ENCODE results near the gene ZNF823. TPM values are rescaled to one million over a fixed set of nuclear protein-coding genes. Genes with fewer than 3 reads are reported as not detected.

ZNF823 gene
- total RNA-seq, 2 experiments from 2014 or later, result 5.7 to 7.0 TPM

DNA sequence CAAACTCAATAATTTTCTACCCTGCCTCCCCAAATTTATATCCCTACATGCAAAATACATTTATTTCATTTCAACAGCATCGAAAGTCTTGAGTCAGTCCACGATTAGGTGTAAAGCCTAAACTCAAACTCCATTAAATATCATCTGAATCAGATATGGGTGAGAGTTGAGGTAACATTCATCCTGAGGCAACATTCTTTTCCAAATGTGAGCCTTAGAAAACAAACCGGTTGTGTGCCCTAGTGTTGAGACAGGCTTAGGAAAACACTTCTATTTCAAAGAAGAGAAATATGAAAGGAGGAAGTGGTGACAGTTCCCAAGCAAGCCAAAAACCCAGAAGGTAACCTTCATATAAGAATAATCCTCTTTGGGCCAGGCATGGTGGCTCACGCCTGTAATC is 15.9 kb upstream of the ZNF823 start:
- H3K4me2 ChIP-seq (ENCODE audit: low read length), result no peak overlapping the region
- no peaks in the 10 kb centered on the region for H3K79me2 ChIP-seq (ENCODE audit: insufficient read depth, low read depth, low read length)
- no peaks in the 10 kb centered on the region for H4K20me1 ChIP-seq (ENCODE audit: insufficient read depth, low read length)
- TF ChIP-seq, protein P1, sequence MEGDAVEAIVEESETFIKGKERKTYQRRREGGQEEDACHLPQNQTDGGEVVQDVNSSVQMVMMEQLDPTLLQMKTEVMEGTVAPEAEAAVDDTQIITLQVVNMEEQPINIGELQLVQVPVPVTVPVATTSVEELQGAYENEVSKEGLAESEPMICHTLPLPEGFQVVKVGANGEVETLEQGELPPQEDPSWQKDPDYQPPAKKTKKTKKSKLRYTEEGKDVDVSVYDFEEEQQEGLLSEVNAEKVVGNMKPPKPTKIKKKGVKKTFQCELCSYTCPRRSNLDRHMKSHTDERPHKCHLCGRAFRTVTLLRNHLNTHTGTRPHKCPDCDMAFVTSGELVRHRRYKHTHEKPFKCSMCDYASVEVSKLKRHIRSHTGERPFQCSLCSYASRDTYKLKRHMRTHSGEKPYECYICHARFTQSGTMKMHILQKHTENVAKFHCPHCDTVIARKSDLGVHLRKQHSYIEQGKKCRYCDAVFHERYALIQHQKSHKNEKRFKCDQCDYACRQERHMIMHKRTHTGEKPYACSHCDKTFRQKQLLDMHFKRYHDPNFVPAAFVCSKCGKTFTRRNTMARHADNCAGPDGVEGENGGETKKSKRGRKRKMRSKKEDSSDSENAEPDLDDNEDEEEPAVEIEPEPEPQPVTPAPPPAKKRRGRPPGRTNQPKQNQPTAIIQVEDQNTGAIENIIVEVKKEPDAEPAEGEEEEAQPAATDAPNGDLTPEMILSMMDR (conservative IDR thresholded peaks at IDR 0.05; ENCODE audit: low read length), result no peak
- TF ChIP-seq EZH2phosphoT487 (IDR thresholded peaks at IDR 0.05; ENCODE audit: borderline replicate concordance, low read depth, low read length), result no peak
- no peaks in the 10 kb centered on the region for H3K4me1 ChIP-seq (ENCODE audit: insufficient read depth, low read length, poor library complexity, severe bottlenecking)
- ChIA-PET CTCF (ENCODE audit: unreplicated experiment) (no interaction called here), POLR2A (interaction anchor here (0.5 kb wide), 1 partner anchor 388 kb away, joined by 3 read pairs; no protein-coding TSS in a partner anchor)
- H3K9me3 ChIP-seq (ENCODE audit: low read length), result peaks cover 14% of the 10 kb centered on the region; the same call in 1 of the 2 replicates
- H3K9me2 ChIP-seq (ENCODE audit: insufficient read depth, low read length), result no peaks in the 10 kb centered on the region
- H2AFZ ChIP-seq (ENCODE audit: low read length), result no peak overlapping the region
- no peak for DNase-seq (ENCODE audit: low spot score)
- H3K27ac ChIP-seq (ENCODE audit: low read depth, low read length, poor library complexity, severe bottlenecking), result no peak overlapping the region
- H3K4me3 ChIP-seq (ENCODE audit: low read depth, low read length, poor library complexity, severe bottlenecking), result no peak overlapping the region
- H3K36me3 ChIP-seq (ENCODE audit: insufficient read depth, low read length), result no peaks in the 10 kb centered on the region
- intact Hi-C loops (cut with micrococcal nuclease; ENCODE audit: unreplicated experiment), result no loop called here
- BruUV-seq (replicated peaks), result no TSS peak

DNA sequence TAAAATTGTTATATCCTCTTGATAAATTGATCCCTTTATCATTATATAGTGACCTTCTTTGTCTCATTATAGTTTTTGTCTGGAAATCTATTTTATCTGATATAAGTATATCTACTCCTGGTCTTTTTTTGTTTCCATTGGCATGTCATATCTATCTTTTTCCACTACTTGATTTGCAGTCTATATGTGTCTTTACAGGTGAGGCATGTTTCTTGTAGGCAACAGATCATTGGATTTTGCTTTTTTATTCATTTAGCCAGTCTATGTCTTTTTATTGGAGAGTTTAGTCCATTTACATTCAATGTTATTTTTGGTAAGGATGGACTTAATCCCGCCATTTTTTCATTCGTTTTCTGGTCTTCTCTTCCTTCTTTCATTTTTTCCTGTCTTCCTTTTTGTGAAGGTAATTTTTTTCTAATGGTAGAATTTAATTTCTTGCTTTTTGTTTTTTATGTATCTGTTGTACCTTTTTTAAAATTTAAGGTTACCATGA is 13.5 kb upstream of the ZNF823 start:
- Histone ChIP-seq H3K4me2 (ENCODE audit: low read length) (no peak overlapping the region), H3K9me2 (ENCODE audit: insufficient read depth, low read length) (no peaks in the 10 kb centered on the region), H3K4me3 (ENCODE audit: low read depth, low read length, poor library complexity, severe bottlenecking) (no peak overlapping the region), H3K79me2 (ENCODE audit: insufficient read depth, low read depth, low read length) (no peaks in the 10 kb centered on the region), H3K9me3 (ENCODE audit: low read length) (peaks cover 26% of the 10 kb centered on the region), H4K20me1 (ENCODE audit: insufficient read depth, low read length) (no peaks in the 10 kb centered on the region), H3K27ac (ENCODE audit: low read depth, low read length, poor library complexity, severe bottlenecking) (no peak overlapping the region), H2AFZ (ENCODE audit: low read length) (no peak overlapping the region), H3K36me3 (ENCODE audit: insufficient read depth, low read length) (no peaks in the 10 kb centered on the region), H3K4me1 (ENCODE audit: insufficient read depth, low read length, poor library complexity, severe bottlenecking) (no peaks in the 10 kb centered on the region)
- TF ChIP-seq EZH2phosphoT487 (IDR thresholded peaks at IDR 0.05; ENCODE audit: borderline replicate concordance, low read depth, low read length), result no peak
- TF ChIP-seq, protein P1 (conservative IDR thresholded peaks at IDR 0.05; ENCODE audit: low read length), result no peak
- intact Hi-C loops (cut with micrococcal nuclease; ENCODE audit: unreplicated experiment), result no loop called here
- ChIA-PET CTCF (ENCODE audit: unreplicated experiment) (no interaction called here), POLR2A (no interaction called here)
- no peak for DNase-seq (ENCODE audit: low spot score)
- BruUV-seq (replicated peaks), result no TSS peak

DNA sequence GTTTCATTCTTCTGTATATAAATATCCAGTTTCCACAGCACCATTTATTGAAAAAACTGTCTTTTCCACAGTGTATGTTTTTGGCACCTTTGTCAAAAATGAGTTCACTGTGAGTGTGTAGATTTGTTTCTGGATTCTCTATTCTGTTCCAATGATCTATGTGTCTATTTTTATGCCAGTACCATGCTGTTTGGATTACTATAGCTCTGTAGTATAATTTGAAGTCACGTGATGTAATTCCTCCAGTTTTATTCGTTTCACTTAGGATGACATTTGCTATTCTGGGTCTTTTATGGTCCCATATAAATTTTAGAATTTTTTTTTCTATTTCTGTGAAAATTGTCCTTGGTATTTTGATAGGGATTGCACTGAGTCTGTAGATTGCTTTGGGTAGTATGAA is 11.0 kb upstream of the ZNF823 start:
- no peaks in the 10 kb centered on the region for H3K36me3 ChIP-seq (ENCODE audit: insufficient read depth, low read length)
- no peak overlapping the region for H3K4me3 ChIP-seq (ENCODE audit: low read depth, low read length, poor library complexity, severe bottlenecking)
- intact Hi-C loops (cut with micrococcal nuclease; ENCODE audit: unreplicated experiment), result no loop called here
- H2AFZ ChIP-seq (ENCODE audit: low read length), result no peak overlapping the region
- no peak for TF ChIP-seq EZH2phosphoT487 (IDR thresholded peaks at IDR 0.05; ENCODE audit: borderline replicate concordance, low read depth, low read length)
- TF ChIP-seq, protein P1 (conservative IDR thresholded peaks at IDR 0.05; ENCODE audit: low read length), result no peak
- H3K4me2 ChIP-seq (ENCODE audit: low read length), result no peak overlapping the region
- H3K27ac ChIP-seq (ENCODE audit: low read depth, low read length, poor library complexity, severe bottlenecking), result no peak overlapping the region
- no TSS peak for BruUV-seq (replicated peaks)
- H4K20me1 ChIP-seq (ENCODE audit: insufficient read depth, low read length), result no peaks in the 10 kb centered on the region
- CTCF ChIA-PET (ENCODE audit: unreplicated experiment), result no interaction called here
- POLR2A ChIA-PET, result no interaction called here
- DNase-seq (ENCODE audit: low spot score), result no peak
- H3K9me3 ChIP-seq (ENCODE audit: low read length), result peaks cover 30% of the 10 kb centered on the region
- H3K79me2 ChIP-seq (ENCODE audit: insufficient read depth, low read depth, low read length), result no peaks in the 10 kb centered on the region
- no peaks in the 10 kb centered on the region for H3K4me1 ChIP-seq (ENCODE audit: insufficient read depth, low read length, poor library complexity, severe bottlenecking)
- no peaks in the 10 kb centered on the region for H3K9me2 ChIP-seq (ENCODE audit: insufficient read depth, low read length)
